ENCODE results near the gene KIF3C.

KIF3C gene

DNA sequence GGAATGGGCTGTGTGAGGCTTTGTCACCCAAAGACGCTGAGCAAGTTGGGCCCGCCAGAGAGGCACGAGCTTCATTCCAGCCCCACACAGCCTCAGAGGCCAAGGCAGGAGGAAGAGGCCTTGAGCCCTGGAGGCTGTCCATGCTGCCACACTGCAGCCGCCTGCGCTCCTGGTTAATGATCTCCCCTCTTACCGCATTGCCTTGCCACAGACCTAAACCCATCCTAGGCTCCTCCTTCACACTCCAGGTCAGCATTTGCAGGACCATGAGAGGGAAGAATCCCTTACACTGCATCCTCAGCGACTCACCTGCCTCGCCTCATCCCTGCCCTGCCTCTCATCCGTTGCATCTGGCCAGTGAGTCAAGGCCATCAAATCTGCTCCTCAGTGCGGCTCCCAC, 24.6 kb downstream of the KIF3C start:
- H2AK5ac ChIP-seq (ENCODE audit: low read length): no peak overlapping the region
- H3K18ac ChIP-seq (ENCODE audit: low read length): no peak overlapping the region
- no CpG with 5 or more reads among the region's 10 CpGs for WGBS (ENCODE audit: extremely low coverage, insufficient coverage, low lambda C conversion rate)
- H3K79me1 ChIP-seq (ENCODE audit: low read length): no peaks in the 10 kb centered on the region
- H2BK15ac ChIP-seq (replicated peaks; ENCODE audit: low read depth): no peak overlapping the region
- no peak for DNase-seq
- no peak overlapping the region for H2BK120ac ChIP-seq (ENCODE audit: low read depth, low read length)
- no peak overlapping the region for H4K5ac ChIP-seq (ENCODE audit: low read length)
- H2BK5ac ChIP-seq (ENCODE audit: low read length): no peak overlapping the region
- H3K9ac ChIP-seq (ENCODE audit: low read length): no peak overlapping the region
- no peaks in the 10 kb centered on the region for H3K4me1 ChIP-seq (ENCODE audit: control insufficient read depth, low read depth, low read length)
- H3K27ac ChIP-seq (ENCODE audit: low read depth, low read length): no peak overlapping the region
- no peak overlapping the region for H3K4ac ChIP-seq (ENCODE audit: low read depth, low read length)
- H3K27me3 ChIP-seq (ENCODE audit: insufficient read depth, low read length, poor library complexity): no peaks in the 10 kb centered on the region
- no peak overlapping the region for H4K8ac ChIP-seq (ENCODE audit: low read depth, low read length)
- H3K23ac ChIP-seq (ENCODE audit: low read length): no peak overlapping the region
- no peaks in the 10 kb centered on the region for H3K36me3 ChIP-seq (ENCODE audit: control insufficient read depth, insufficient read depth, low read length)
- no peak overlapping the region for H3K56ac ChIP-seq (ENCODE audit: low read length)
- no peaks in the 10 kb centered on the region for H3K79me2 ChIP-seq (ENCODE audit: control insufficient read depth, insufficient read depth, low read length)
- H3K4me3 ChIP-seq (ENCODE audit: low read length): no peak overlapping the region
- H3K4me2 ChIP-seq (ENCODE audit: low read length): no peak overlapping the region

GRCh38 chr2:25955869-25956535, 26.3 kb downstream of the KIF3C start:
- Histone ChIP-seq H3K56ac (ENCODE audit: low read length) (no peak overlapping the region), H3K27me3 (ENCODE audit: insufficient read depth, low read length, poor library complexity) (no peaks in the 10 kb centered on the region)
- no CpG with 5 or more reads among the region's 7 CpGs for WGBS (ENCODE audit: extremely low coverage, insufficient coverage, low lambda C conversion rate)

GRCh38 chr2:25955036-25955435, 27.3 kb downstream of the KIF3C start:
- Histone ChIP-seq H3K79me2 (ENCODE audit: control insufficient read depth, insufficient read depth, low read length) (no peaks in the 10 kb centered on the region), H3K36me3 (ENCODE audit: control insufficient read depth, insufficient read depth, low read length) (peaks cover 2% of the 10 kb centered on the region), H3K27ac (ENCODE audit: low read depth, low read length) (no peak overlapping the region), H3K56ac (ENCODE audit: low read length) (no peak overlapping the region), H3K4me3 (ENCODE audit: low read length) (no peak overlapping the region), H3K79me1 (ENCODE audit: low read length) (no peaks in the 10 kb centered on the region), H3K9ac (ENCODE audit: low read length) (no peak overlapping the region), H3K4me2 (ENCODE audit: low read length) (no peak overlapping the region), H3K18ac (ENCODE audit: low read length) (no peak overlapping the region), H3K4me1 (ENCODE audit: control insufficient read depth, low read depth, low read length) (no peaks in the 10 kb centered on the region), H3K27me3 (ENCODE audit: insufficient read depth, low read length, poor library complexity) (no peaks in the 10 kb centered on the region), H3K4ac (ENCODE audit: low read depth, low read length) (no peak overlapping the region), H2BK15ac (replicated peaks; ENCODE audit: low read depth) (no peak overlapping the region), H4K8ac (ENCODE audit: low read depth, low read length) (no peak overlapping the region), H4K5ac (ENCODE audit: low read length) (no peak overlapping the region), H2BK120ac (ENCODE audit: low read depth, low read length) (no peak overlapping the region), H2AK5ac (ENCODE audit: low read length) (no peak overlapping the region), H2BK5ac (ENCODE audit: low read length) (no peak overlapping the region), H3K23ac (ENCODE audit: low read length) (no peak overlapping the region)
- WGBS (ENCODE audit: extremely low coverage, insufficient coverage, low lambda C conversion rate): no CpG with 5 or more reads among the region's 7 CpGs
- DNase-seq: no peak

More at GRCh38 chr2:25955869-25956535, 26.3 kb downstream of the KIF3C start:
- H3K4me1 ChIP-seq (ENCODE audit: control insufficient read depth, low read depth, low read length): no peaks in the 10 kb centered on the region
- H3K27ac ChIP-seq (ENCODE audit: low read depth, low read length): no peak overlapping the region
- no peaks in the 10 kb centered on the region for H3K79me2 ChIP-seq (ENCODE audit: control insufficient read depth, insufficient read depth, low read length)
- DNase-seq: no peak
- no peak overlapping the region for H3K4ac ChIP-seq (ENCODE audit: low read depth, low read length)
- H3K18ac ChIP-seq (ENCODE audit: low read length): no peak overlapping the region
- no peak overlapping the region for H3K9ac ChIP-seq (ENCODE audit: low read length)
- H3K36me3 ChIP-seq (ENCODE audit: control insufficient read depth, insufficient read depth, low read length): no peaks in the 10 kb centered on the region
- no peak overlapping the region for H2BK120ac ChIP-seq (ENCODE audit: low read depth, low read length)
- H4K8ac ChIP-seq (ENCODE audit: low read depth, low read length): no peak overlapping the region
- no peak overlapping the region for H3K4me2 ChIP-seq (ENCODE audit: low read length)
- H3K23ac ChIP-seq (ENCODE audit: low read length): no peak overlapping the region
- H2BK15ac ChIP-seq (replicated peaks; ENCODE audit: low read depth): no peak overlapping the region
- H3K79me1 ChIP-seq (ENCODE audit: low read length): no peaks in the 10 kb centered on the region
- H3K4me3 ChIP-seq (ENCODE audit: low read length): no peak overlapping the region
- no peak overlapping the region for H2BK5ac ChIP-seq (ENCODE audit: low read length)
- H4K5ac ChIP-seq (ENCODE audit: low read length): no peak overlapping the region
- H2AK5ac ChIP-seq (ENCODE audit: low read length): no peak overlapping the region

DNA sequence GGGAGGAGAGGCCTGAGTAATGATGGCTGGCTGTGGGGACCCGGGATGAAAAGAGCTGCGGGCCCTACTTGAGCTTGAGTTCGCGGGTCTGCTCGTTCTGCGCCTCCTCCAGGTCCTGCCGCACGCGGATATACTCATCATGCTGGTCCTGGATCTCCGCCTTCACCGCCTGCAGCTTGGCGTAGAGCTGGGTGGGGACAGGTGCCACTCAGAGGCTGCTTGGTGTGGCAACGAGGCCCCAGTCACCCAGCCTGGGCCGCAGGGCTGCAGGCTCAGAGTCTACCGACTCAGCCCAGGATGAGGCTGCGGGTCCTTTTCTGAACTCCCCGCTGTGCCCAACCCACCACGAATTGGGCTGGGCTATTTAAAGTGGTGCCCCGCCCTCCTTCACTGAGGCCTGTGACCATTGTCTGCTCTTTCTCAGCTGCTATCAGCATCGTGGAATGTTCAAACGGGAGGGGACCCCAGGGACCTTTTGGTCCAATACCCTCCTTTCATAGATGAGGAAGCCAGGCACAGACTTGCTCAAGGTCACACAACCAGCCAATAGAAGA, 28.0 kb downstream of the KIF3C start:
- Histone ChIP-seq H3K18ac (ENCODE audit: low read length) (no peak overlapping the region), H3K4me3 (ENCODE audit: low read length) (no peak overlapping the region), H3K9ac (ENCODE audit: low read length) (no peak overlapping the region), H3K27me3 (ENCODE audit: insufficient read depth, low read length, poor library complexity) (no peaks in the 10 kb centered on the region), H3K23ac (ENCODE audit: low read length) (no peak overlapping the region), H3K56ac (ENCODE audit: low read length) (no peak overlapping the region), H3K79me2 (ENCODE audit: control insufficient read depth, insufficient read depth, low read length) (no peaks in the 10 kb centered on the region), H3K4me1 (ENCODE audit: control insufficient read depth, low read depth, low read length) (no peaks in the 10 kb centered on the region), H3K36me3 (ENCODE audit: control insufficient read depth, insufficient read depth, low read length) (peaks cover 2% of the 10 kb centered on the region), H2BK5ac (ENCODE audit: low read length) (no peak overlapping the region), H3K4me2 (ENCODE audit: low read length) (no peak overlapping the region), H2AK5ac (ENCODE audit: low read length) (no peak overlapping the region), H4K5ac (ENCODE audit: low read length) (no peak overlapping the region), H3K4ac (ENCODE audit: low read depth, low read length) (no peak overlapping the region), H3K27ac (ENCODE audit: low read depth, low read length) (no peak overlapping the region), H4K8ac (ENCODE audit: low read depth, low read length) (no peak overlapping the region), H3K79me1 (ENCODE audit: low read length) (no peaks in the 10 kb centered on the region), H2BK15ac (replicated peaks; ENCODE audit: low read depth) (no peak overlapping the region), H2BK120ac (ENCODE audit: low read depth, low read length) (no peak overlapping the region)
- DNase-seq: peak; percentile 62
- no CpG with 5 or more reads among the region's 21 CpGs for WGBS (ENCODE audit: extremely low coverage, insufficient coverage, low lambda C conversion rate)

- H3K36me3 ChIP-seq (ENCODE audit: control insufficient read depth, insufficient read depth, low read length): peaks cover 2% of the 10 kb centered on the region
- no peaks in the 10 kb centered on the region for H3K79me2 ChIP-seq (ENCODE audit: control insufficient read depth, insufficient read depth, low read length)
- H3K56ac ChIP-seq (ENCODE audit: low read length): no peak overlapping the region
- no peak overlapping the region for H3K27ac ChIP-seq (ENCODE audit: low read depth, low read length)
- no peak overlapping the region for H4K8ac ChIP-seq (ENCODE audit: low read depth, low read length)
- no peak overlapping the region for H3K18ac ChIP-seq (ENCODE audit: low read length)
- H3K79me1 ChIP-seq (ENCODE audit: low read length): no peaks in the 10 kb centered on the region
- H2BK120ac ChIP-seq (ENCODE audit: low read depth, low read length): no peak overlapping the region
- H2BK15ac ChIP-seq (replicated peaks; ENCODE audit: low read depth): no peak overlapping the region
- H4K5ac ChIP-seq (ENCODE audit: low read length): no peak overlapping the region
- no peak overlapping the region for H2AK5ac ChIP-seq (ENCODE audit: low read length)
- H3K23ac ChIP-seq (ENCODE audit: low read length): no peak overlapping the region
- H3K27me3 ChIP-seq (ENCODE audit: insufficient read depth, low read length, poor library complexity): no peaks in the 10 kb centered on the region
- no CpG with 5 or more reads among the region's 11 CpGs for WGBS (ENCODE audit: extremely low coverage, insufficient coverage, low lambda C conversion rate)
- H2BK5ac ChIP-seq (ENCODE audit: low read length): no peak overlapping the region
- no peak overlapping the region for H3K4ac ChIP-seq (ENCODE audit: low read depth, low read length)
- H3K4me2 ChIP-seq (ENCODE audit: low read length): no peak overlapping the region
- no peak overlapping the region for H3K4me3 ChIP-seq (ENCODE audit: low read length)
- no peak overlapping the region for H3K9ac ChIP-seq (ENCODE audit: low read length)
- peak; percentile 86 for DNase-seq
- H3K4me1 ChIP-seq (ENCODE audit: control insufficient read depth, low read depth, low read length): no peaks in the 10 kb centered on the region
Observed at GRCh38 chr2:25951071-25951547, 31.2 kb downstream of the KIF3C start.

DNA sequence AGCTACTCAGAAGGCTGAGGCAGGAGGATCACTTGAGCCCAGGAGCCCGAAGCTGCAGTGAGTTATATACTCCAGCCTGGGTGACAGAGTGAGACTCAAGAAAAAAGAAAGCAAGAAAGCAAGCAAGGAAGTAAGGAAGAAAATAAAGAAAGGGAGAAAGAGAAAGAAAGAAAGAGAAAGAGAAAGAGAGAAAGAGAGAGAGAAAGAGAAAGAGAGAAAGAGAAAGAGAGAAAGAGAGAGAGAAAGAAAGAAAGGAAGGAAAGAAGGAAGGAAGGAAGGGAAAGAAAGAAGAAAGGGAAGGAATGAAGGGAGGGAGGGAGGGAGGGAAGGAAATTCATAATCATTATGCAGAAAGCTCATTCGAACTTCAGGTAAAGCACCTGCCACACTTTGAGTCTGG, 33.9 kb downstream of the KIF3C start:
- WGBS (ENCODE audit: extremely low coverage, insufficient coverage, low lambda C conversion rate): no CpG with 5 or more reads among the region's 2 CpGs
- no peak overlapping the region for H4K8ac ChIP-seq (ENCODE audit: low read depth, low read length)
- H2BK120ac ChIP-seq (ENCODE audit: low read depth, low read length): no peak overlapping the region
- no peak overlapping the region for H3K4me2 ChIP-seq (ENCODE audit: low read length)
- no peaks in the 10 kb centered on the region for H3K27me3 ChIP-seq (ENCODE audit: insufficient read depth, low read length, poor library complexity)
- no peak overlapping the region for H3K56ac ChIP-seq (ENCODE audit: low read length)
- H3K79me1 ChIP-seq (ENCODE audit: low read length): no peaks in the 10 kb centered on the region
- H3K18ac ChIP-seq (ENCODE audit: low read length): no peak overlapping the region
- H3K4me3 ChIP-seq (ENCODE audit: low read length): no peak overlapping the region
- no peak overlapping the region for H3K4ac ChIP-seq (ENCODE audit: low read depth, low read length)
- no peak overlapping the region for H4K5ac ChIP-seq (ENCODE audit: low read length)
- H2BK15ac ChIP-seq (replicated peaks; ENCODE audit: low read depth): no peak overlapping the region
- H3K36me3 ChIP-seq (ENCODE audit: control insufficient read depth, insufficient read depth, low read length): peaks cover 2% of the 10 kb centered on the region
- no peak overlapping the region for H2BK5ac ChIP-seq (ENCODE audit: low read length)
- no peak for DNase-seq
- H3K4me1 ChIP-seq (ENCODE audit: control insufficient read depth, low read depth, low read length): no peaks in the 10 kb centered on the region
- no peaks in the 10 kb centered on the region for H3K79me2 ChIP-seq (ENCODE audit: control insufficient read depth, insufficient read depth, low read length)
- H3K9ac ChIP-seq (ENCODE audit: low read length): no peak overlapping the region
- H2AK5ac ChIP-seq (ENCODE audit: low read length): no peak overlapping the region
- no peak overlapping the region for H3K27ac ChIP-seq (ENCODE audit: low read depth, low read length)
- no peak overlapping the region for H3K23ac ChIP-seq (ENCODE audit: low read length)

Data from mesendoderm (in vitro differentiated cells).